ENCODE data around the gene SOX18. TPM values are rescaled to one million over a fixed set of nuclear protein-coding genes. Genes with fewer than 3 reads are reported as not detected.

Gene SOX18
- total and polyA plus RNA-seq, 2 of the 13 experiments (the other 11 are each of a cell fraction or from before 2014, with no cell fraction given) = 1.6 to 1.9 TPM

- no peak for TF ChIP-seq MNT (IDR thresholded peaks at IDR 0.05)
- TF ChIP-seq FOXP4 (CRISPR knock-in tag; IDR thresholded peaks at IDR 0.05) = peak; percentile 73
- no peak for TF ChIP-seq KLF13 (CRISPR knock-in tag; IDR thresholded peaks at IDR 0.05)
- no peak for TF ChIP-seq FOXJ3 (CRISPR knock-in tag; IDR thresholded peaks at IDR 0.05; ENCODE audit: borderline replicate concordance)
- no peak for TF ChIP-seq ZKSCAN5 (CRISPR knock-in tag; IDR thresholded peaks at IDR 0.05)
- TF ChIP-seq GZF1 (CRISPR knock-in tag; IDR thresholded peaks at IDR 0.05) = no peak
- peak; percentile 15; the same call in 1 of the 2 replicates for TF ChIP-seq CTCF (CRISPR knock-in tag; IDR thresholded peaks at IDR 0.05)
- no peak for TF ChIP-seq ZNF354B (CRISPR knock-in tag; IDR thresholded peaks at IDR 0.05)
- TF ChIP-seq ZBTB43 (CRISPR knock-in tag; conservative IDR thresholded peaks at IDR 0.05) = no peak
- TF ChIP-seq ZMYM3 (CRISPR knock-in tag; IDR thresholded peaks at IDR 0.05) = no peak
- 0 out of 2 replicates have a peak, but pooled peaks have one; percentile 31 for TF ChIP-seq ZNF574 (CRISPR knock-in tag; IDR thresholded peaks at IDR 0.05)
- peak; percentile 4; the same call in 1 of the 2 replicates for TF ChIP-seq TERF1 (CRISPR knock-in tag; IDR thresholded peaks at IDR 0.05)
- peak; percentile 3; the same call in 1 of the 2 replicates for TF ChIP-seq ZBTB21 (CRISPR knock-in tag; IDR thresholded peaks at IDR 0.05)
- peak; percentile 5; the same call in 1 of the 2 replicates for TF ChIP-seq ARID4A (CRISPR knock-in tag; IDR thresholded peaks at IDR 0.05; ENCODE audit: borderline replicate concordance)
These were observed 7.1 kb upstream of the SOX18 start (continued) for GRCh38 chr20:64056639-64056888.

Measured in HepG2 (cell line).